ENCODE results near the gene SPAG16.

DNA sequence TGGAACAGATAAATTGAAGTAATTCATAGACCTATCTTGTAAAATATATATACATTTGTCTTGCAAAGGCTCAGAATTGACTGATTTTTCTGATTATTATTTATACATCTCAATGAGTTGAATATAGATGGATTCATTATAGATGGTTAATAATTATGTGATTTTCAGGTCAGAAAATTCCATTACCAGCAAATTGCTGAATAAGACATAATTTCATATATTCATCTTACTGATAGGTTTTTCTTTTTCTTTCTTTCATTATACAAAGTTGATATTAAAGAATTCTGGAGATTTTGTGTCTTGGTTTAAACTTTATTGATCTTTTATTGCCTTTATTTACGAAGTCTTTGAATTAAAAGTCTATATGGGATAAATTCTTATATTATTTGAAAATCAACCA, 41.6 kb upstream of the SPAG16 start:
- TF ChIP-seq, protein P1, sequence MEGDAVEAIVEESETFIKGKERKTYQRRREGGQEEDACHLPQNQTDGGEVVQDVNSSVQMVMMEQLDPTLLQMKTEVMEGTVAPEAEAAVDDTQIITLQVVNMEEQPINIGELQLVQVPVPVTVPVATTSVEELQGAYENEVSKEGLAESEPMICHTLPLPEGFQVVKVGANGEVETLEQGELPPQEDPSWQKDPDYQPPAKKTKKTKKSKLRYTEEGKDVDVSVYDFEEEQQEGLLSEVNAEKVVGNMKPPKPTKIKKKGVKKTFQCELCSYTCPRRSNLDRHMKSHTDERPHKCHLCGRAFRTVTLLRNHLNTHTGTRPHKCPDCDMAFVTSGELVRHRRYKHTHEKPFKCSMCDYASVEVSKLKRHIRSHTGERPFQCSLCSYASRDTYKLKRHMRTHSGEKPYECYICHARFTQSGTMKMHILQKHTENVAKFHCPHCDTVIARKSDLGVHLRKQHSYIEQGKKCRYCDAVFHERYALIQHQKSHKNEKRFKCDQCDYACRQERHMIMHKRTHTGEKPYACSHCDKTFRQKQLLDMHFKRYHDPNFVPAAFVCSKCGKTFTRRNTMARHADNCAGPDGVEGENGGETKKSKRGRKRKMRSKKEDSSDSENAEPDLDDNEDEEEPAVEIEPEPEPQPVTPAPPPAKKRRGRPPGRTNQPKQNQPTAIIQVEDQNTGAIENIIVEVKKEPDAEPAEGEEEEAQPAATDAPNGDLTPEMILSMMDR (IDR thresholded peaks at IDR 0.05), result no peak
- TF ChIP-seq POLR2A (IDR thresholded peaks at IDR 0.05), result no peak
